ENCODE data around the gene OPN3.

Gene OPN3

DNA sequence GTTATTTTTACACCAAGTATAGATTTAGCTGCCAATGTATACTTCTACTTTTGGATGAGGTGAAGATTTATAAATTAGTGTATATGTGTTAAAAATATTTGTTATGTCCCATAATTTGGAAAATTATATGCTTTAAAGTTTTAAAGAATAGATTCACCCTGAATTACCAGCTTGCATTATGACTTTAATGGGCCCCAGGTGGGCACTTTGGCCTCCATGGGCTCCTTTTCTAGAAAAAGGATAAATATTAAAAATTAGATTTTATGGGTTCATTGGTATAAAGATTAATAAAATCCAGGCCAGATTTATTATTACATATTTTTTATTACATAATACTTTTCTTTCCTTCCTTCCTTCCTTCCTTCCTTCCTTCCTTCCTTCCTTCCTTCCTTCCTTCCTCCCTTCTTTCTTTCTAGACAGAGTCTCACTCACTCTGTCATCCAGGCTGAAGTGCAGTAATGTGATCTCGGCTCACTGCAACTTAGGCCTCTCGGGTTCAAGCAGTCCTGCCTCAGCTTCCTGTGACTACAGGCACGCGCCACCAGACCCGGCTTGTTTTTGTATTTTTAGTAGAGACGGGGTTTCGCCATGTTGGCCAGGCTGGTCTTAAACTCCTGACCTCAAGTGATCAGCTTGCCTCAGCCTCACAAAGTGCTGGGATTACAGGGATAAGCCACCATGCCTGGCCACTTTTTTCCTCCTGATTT lies 86.1 kb downstream of the OPN3 start:
- H3K9me3 ChIP-seq (ENCODE audit: control insufficient read depth in 2 of 2, low read length in 2 of 2), result no peaks in the 10 kb centered on the region
- H3K4me3 ChIP-seq (ENCODE audit: low read length in 2 of 2), result no peak overlapping the region
- no peaks in the 10 kb centered on the region for H3K36me3 ChIP-seq (ENCODE audit: control insufficient read depth in 2 of 2, insufficient read depth in 2 of 2, low read length in 2 of 2)
- H3K9ac ChIP-seq (ENCODE audit: low read length in 2 of 2), result no peak overlapping the region
- H3K4me1 ChIP-seq (ENCODE audit: control insufficient read depth, insufficient read depth, low read length), result no peaks in the 10 kb centered on the region
- no peak overlapping the region for H3K27ac ChIP-seq (ENCODE audit: low read length)
- H3K27me3 ChIP-seq (ENCODE audit: control insufficient read depth in 1 of 2, insufficient read depth in 2 of 2, low read length in 2 of 2), result no peaks in the 10 kb centered on the region

DNA sequence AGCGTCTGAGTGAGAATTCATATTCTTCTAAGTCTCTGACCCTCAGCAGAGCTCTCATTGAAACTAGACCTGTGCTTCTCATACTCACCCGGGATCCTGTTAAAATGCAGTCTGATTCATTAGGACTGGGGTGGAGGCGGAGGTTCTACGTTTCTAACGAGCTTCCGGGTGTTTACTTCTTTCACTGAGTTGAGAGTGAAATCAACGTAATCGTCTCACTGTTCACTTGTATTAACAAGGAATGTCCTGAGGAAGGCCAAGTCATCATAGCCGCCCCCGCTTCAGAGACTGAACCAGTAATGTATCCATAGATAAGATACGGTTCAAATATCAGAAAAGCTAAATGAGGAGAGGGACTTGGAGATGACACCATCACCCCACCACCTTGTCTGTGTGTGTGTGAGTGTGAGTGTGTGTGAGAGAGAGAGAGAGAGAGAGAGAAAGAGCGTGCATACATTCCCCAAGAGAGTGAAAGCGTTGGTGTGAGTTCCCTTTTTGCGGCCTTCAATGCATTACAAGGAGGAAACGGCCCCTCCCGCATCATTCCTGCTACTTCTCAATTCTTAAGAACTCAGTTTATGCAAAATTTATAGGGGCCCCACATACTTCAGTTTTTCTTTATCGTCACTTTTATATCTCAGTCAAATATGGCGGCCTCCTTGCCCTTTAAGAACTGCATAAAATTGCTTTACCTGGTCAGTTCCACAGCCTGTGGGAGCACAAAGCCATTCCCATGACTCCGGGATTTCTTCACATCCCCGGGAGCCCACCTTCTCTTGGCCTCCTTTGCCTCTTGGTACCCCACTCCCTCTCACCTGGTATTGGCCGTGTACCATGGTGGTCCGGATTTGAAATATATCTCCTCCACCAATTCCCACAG lies 88.2 kb downstream of the OPN3 start:
- no peak overlapping the region for H3K27ac ChIP-seq (ENCODE audit: low read length)
- no peaks in the 10 kb centered on the region for H3K36me3 ChIP-seq (ENCODE audit: control insufficient read depth in 2 of 2, insufficient read depth in 2 of 2, low read length in 2 of 2)
- no peaks in the 10 kb centered on the region for H3K9me3 ChIP-seq (ENCODE audit: control insufficient read depth in 2 of 2, low read length in 2 of 2)
- no peak overlapping the region for H3K9ac ChIP-seq (ENCODE audit: low read length in 2 of 2)
- no peaks in the 10 kb centered on the region for H3K4me1 ChIP-seq (ENCODE audit: control insufficient read depth, insufficient read depth, low read length)
- no peak overlapping the region for H3K4me3 ChIP-seq (ENCODE audit: low read length in 2 of 2)
- no peaks in the 10 kb centered on the region for H3K27me3 ChIP-seq (ENCODE audit: control insufficient read depth in 1 of 2, insufficient read depth in 2 of 2, low read length in 2 of 2)

DNA sequence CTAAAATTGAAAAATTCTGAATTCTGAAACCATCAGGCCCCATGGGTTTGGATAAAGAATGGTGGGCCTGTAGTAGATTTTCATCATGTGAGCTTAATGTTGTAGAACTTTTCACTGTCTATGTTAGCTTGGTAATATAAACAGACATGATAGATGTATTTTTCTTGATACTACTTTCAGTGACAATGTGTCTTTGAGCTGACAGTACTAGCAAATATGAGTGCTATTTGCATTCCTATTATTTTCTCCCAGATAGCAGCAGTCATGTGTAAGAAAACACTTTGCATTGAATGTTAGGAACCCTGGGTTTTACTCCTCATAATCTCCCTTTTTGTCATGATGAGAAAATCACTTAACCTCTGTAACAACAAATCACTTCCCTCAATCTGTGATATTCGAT lies 89.9 kb downstream of the OPN3 start:
- Histone ChIP-seq H3K9ac (ENCODE audit: low read length in 2 of 2) (no peak overlapping the region), H3K4me3 (ENCODE audit: low read length in 2 of 2) (no peak overlapping the region), H3K9me3 (ENCODE audit: control insufficient read depth in 2 of 2, low read length in 2 of 2) (no peaks in the 10 kb centered on the region), H3K27me3 (ENCODE audit: control insufficient read depth in 1 of 2, insufficient read depth in 2 of 2, low read length in 2 of 2) (no peaks in the 10 kb centered on the region), H3K4me1 (ENCODE audit: control insufficient read depth, insufficient read depth, low read length) (no peaks in the 10 kb centered on the region), H3K36me3 (ENCODE audit: control insufficient read depth in 2 of 2, insufficient read depth in 2 of 2, low read length in 2 of 2) (no peaks in the 10 kb centered on the region), H3K27ac (ENCODE audit: low read length) (no peak overlapping the region)

DNA sequence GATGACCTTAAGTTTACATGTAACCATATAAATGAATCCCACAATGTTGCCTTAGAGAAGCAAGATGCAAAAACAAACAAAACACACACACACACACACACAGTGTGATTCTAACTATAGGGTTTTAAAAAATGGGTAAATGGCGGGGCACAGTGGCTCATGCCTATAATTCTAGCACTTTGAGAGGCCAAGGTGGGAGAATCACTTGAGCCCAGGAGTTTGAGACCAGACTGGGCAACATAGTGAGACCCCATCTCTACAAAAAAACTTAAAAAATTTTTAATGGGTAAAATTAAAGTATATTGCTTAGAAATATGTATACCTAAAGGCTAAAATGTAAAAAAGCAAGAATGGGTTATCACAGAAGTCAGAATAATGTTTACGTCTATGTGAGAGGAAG lies 92.2 kb downstream of the OPN3 start:
- H3K9me3 ChIP-seq (ENCODE audit: control insufficient read depth in 2 of 2, low read length in 2 of 2), result no peaks in the 10 kb centered on the region

More for the DNA sequence above, 92.2 kb downstream of the OPN3 start:
- H3K27me3 ChIP-seq (ENCODE audit: control insufficient read depth in 1 of 2, insufficient read depth in 2 of 2, low read length in 2 of 2), result no peaks in the 10 kb centered on the region
- H3K9ac ChIP-seq (ENCODE audit: low read length in 2 of 2), result no peak overlapping the region
- no peak overlapping the region for H3K4me3 ChIP-seq (ENCODE audit: low read length in 2 of 2)
- H3K36me3 ChIP-seq (ENCODE audit: control insufficient read depth in 2 of 2, insufficient read depth in 2 of 2, low read length in 2 of 2), result no peaks in the 10 kb centered on the region
- H3K27ac ChIP-seq (ENCODE audit: low read length), result no peak overlapping the region
- no peaks in the 10 kb centered on the region for H3K4me1 ChIP-seq (ENCODE audit: control insufficient read depth, insufficient read depth, low read length)

Measured in stomach smooth muscle (tissue), 2 donors.